Endothelial cell of umbilical vein (primary cell): ENCODE data around the gene AMHR2.

ENCODE experiments used
- CTCF ChIP-seq, 2 donors: IDR thresholded peaks; 1 replicate in 1 of 2; 2 replicates in 1 of 2; pipeline ENCODE4 v1.5.1; 2011; ENCODE audit warnings: low read length in 2 of 2, mild to moderate bottlenecking in 2 of 2, moderate library complexity in 2 of 2, control low read depth in 1 of 2, inconsistent platforms in 1 of 2, low read depth in 1 of 2; ENCODE audit not compliant: insufficient read depth in 1 of 2; ENCODE audit errors: extremely low read depth in 1 of 2
- EZH2 ChIP-seq: IDR thresholded peaks from 2 replicates; pipeline ENCODE4 v1.6.1; 2012; ENCODE audit warnings: borderline replicate concordance, low read depth, mild to moderate bottlenecking, moderate library complexity, low read length, inconsistent platforms; ENCODE audit not compliant: severe bottlenecking
- MYC ChIP-seq: IDR thresholded peaks from one replicate; pipeline ENCODE4 v1.6.1; 2011; ENCODE audit warnings: mild to moderate bottlenecking, low read depth, low read length
- POLR2A ChIP-seq: IDR thresholded peaks from 2 replicates; pipeline ENCODE4 v1.6.1; 2012; ENCODE audit warnings: low read depth, mild to moderate bottlenecking, control low read depth, low read length
- POLR2AphosphoS5 ChIP-seq: IDR thresholded peaks from 2 replicates; pipeline ENCODE4 v1.6.1; 2012; ENCODE audit warnings: low read depth, mild to moderate bottlenecking, control low read depth, low read length, moderate library complexity; ENCODE audit not compliant: insufficient read depth

- TF ChIP-seq POLR2A (no peak), CTCF (IDR thresholded peaks at IDR 0.05; ENCODE audit: extremely low read depth in 1 of 2, insufficient read depth in 1 of 2, low read depth in 1 of 2, low read length in 2 of 2) (no peak), POLR2AphosphoS5 (no peak), MYC (no peak), EZH2 (no peak)
These were observed 34.0 kb upstream of the AMHR2 start for GRCh38 chr12:53389702-53390101.
